Keratinocyte (primary cell): ENCODE results near the gene TMTC2.

Experiments
- EZH2 ChIP-seq: IDR thresholded peaks from one replicate; pipeline ENCODE4 v1.6.1; 2012; ENCODE audit warnings: inconsistent platforms, mild to moderate bottlenecking, low read length, moderate library complexity
- TF ChIP-seq, protein P1 (sequence below), 3 experiments: IDR thresholded peaks in 1 of 3; conservative IDR thresholded peaks in 1 of 3; optimal IDR thresholded peaks in 1 of 3; 2 replicates in 2 of 3; 3 replicates in 1 of 3; pipeline versions ENCODE3 to v1.5.1; 2011; ENCODE audit warnings: low read length in 3 of 3, mild to moderate bottlenecking in 3 of 3, moderate library complexity in 2 of 3, control low read depth in 1 of 3, inconsistent platforms in 1 of 3; ENCODE audit not compliant: insufficient read depth in 2 of 3; ENCODE audit errors: extremely low read depth in 1 of 3

- TF ChIP-seq, protein P1, sequence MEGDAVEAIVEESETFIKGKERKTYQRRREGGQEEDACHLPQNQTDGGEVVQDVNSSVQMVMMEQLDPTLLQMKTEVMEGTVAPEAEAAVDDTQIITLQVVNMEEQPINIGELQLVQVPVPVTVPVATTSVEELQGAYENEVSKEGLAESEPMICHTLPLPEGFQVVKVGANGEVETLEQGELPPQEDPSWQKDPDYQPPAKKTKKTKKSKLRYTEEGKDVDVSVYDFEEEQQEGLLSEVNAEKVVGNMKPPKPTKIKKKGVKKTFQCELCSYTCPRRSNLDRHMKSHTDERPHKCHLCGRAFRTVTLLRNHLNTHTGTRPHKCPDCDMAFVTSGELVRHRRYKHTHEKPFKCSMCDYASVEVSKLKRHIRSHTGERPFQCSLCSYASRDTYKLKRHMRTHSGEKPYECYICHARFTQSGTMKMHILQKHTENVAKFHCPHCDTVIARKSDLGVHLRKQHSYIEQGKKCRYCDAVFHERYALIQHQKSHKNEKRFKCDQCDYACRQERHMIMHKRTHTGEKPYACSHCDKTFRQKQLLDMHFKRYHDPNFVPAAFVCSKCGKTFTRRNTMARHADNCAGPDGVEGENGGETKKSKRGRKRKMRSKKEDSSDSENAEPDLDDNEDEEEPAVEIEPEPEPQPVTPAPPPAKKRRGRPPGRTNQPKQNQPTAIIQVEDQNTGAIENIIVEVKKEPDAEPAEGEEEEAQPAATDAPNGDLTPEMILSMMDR (optimal IDR thresholded peaks at IDR 0.05 in 1 of 3, IDR thresholded peaks at IDR 0.05 in 1 of 3, conservative IDR thresholded peaks at IDR 0.05 in 1 of 3; ENCODE audit: extremely low read depth in 1 of 3, insufficient read depth in 2 of 3, low read length in 3 of 3), result no peak
- no peak for TF ChIP-seq EZH2
Observed at GRCh38 chr12:82832096-82832495, 145.4 kb downstream of the TMTC2 start.
